Stimulated activated CD4-positive, alpha-beta T cell treated with anti-CD3 and anti-CD28 coated beads, Interleukin-12 subunit alpha, Interleukin-12 subunit beta, amount 100 ng/mL, for 48 hours (primary cell): ENCODE data around the gene NMT1.
A peak's percentile ranks its signal among the peaks of the same experiment; 100 is the strongest.

Source experiments
- DNase-seq, 3 donors: peaks; one replicate each; pipeline ENCODE4 v3.0.0-alpha.2; 2020; ENCODE audit warnings: low read depth in 2 of 3, low spot score in 1 of 3

NMT1 gene

GRCh38 chr17:45149037-45149668 is 88.0 kb downstream of the NMT1 start:
- peak; percentile 48 to 65 (median 62) for DNase-seq

- peak in 2 of 3 donors; percentile 25 to 50 for DNase-seq
Measured at GRCh38 chr17:45149669-45150664, 88.8 kb downstream of the NMT1 start.

- no peak for DNase-seq
Measured at GRCh38 chr17:45150911-45151809, 90.0 kb downstream of the NMT1 start.

GRCh38 chr17:45155029-45155428 is 93.9 kb downstream of the NMT1 start:
- no peak for DNase-seq

- no peak for DNase-seq
Measured at GRCh38 chr17:45155483-45155882, 94.4 kb downstream of the NMT1 start.

- DNase-seq = no peak
Measured at GRCh38 chr17:45156242-45156641, 95.1 kb downstream of the NMT1 start.
